PFSK-1 (cell line): Measurements from ENCODE around the gene CRNKL1.

Source experiments
- FOXP2 ChIP-seq: optimal IDR thresholded peaks from 2 replicates; pipeline ENCODE3; 2011; ENCODE audit warnings: borderline replicate concordance, control low read depth, inconsistent platforms; ENCODE audit not compliant: insufficient read depth; ENCODE audit errors: extremely low read length, extremely low read depth
- POLR2AphosphoS5 ChIP-seq: IDR thresholded peaks from 2 replicates; pipeline ENCODE4 v1.6.1; 2012; ENCODE audit warnings: low read depth, mild to moderate bottlenecking, control low read depth, low read length, moderate library complexity
- SIN3A ChIP-seq: IDR thresholded peaks from 2 replicates; pipeline ENCODE4 v1.6.1; 2012; ENCODE audit warnings: mild to moderate bottlenecking, low read length, moderate library complexity, borderline replicate concordance; ENCODE audit not compliant: insufficient read depth
- TAF1 ChIP-seq: IDR thresholded peaks from 2 replicates; pipeline ENCODE4 v1.6.1; 2012; ENCODE audit warnings: low read length, control low read depth, borderline replicate concordance; ENCODE audit not compliant: insufficient read depth
- TF ChIP-seq, protein P1 (sequence below), 2 experiments: IDR thresholded peaks; 2 replicates each; pipeline versions ENCODE4 v1.6.1 to v1.8.0; 2011 to 2012; ENCODE audit warnings: low read depth in 2 of 2, low read length in 2 of 2, control low read depth in 1 of 2, inconsistent platforms in 1 of 2, mild to moderate bottlenecking in 1 of 2, moderate library complexity in 1 of 2; ENCODE audit not compliant: insufficient read depth in 1 of 2

DNA sequence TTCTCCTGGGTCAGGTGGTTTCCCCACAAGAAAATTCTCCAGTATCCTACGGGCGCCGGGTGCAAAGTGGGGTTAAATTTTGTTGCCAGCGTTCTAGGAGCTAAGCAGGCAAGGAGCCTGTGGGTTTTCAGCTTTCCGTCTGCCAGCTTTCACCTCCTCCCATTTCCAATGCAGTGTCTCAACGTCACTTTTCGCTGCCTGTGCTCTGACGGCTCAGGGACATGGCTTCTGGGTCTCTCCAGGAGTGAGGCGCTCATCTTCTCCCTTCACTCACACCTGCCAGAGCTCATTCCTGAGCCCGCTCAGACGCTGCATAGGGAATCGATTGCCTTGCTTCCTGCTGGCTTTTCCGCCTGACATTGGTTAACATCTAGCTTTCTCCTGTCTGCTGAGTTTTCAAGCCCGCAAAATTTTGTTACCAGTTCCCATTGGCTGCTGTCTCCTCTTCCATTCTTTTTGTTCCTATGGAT is 42.4 kb downstream of the CRNKL1 start:
- TF ChIP-seq, protein P1, sequence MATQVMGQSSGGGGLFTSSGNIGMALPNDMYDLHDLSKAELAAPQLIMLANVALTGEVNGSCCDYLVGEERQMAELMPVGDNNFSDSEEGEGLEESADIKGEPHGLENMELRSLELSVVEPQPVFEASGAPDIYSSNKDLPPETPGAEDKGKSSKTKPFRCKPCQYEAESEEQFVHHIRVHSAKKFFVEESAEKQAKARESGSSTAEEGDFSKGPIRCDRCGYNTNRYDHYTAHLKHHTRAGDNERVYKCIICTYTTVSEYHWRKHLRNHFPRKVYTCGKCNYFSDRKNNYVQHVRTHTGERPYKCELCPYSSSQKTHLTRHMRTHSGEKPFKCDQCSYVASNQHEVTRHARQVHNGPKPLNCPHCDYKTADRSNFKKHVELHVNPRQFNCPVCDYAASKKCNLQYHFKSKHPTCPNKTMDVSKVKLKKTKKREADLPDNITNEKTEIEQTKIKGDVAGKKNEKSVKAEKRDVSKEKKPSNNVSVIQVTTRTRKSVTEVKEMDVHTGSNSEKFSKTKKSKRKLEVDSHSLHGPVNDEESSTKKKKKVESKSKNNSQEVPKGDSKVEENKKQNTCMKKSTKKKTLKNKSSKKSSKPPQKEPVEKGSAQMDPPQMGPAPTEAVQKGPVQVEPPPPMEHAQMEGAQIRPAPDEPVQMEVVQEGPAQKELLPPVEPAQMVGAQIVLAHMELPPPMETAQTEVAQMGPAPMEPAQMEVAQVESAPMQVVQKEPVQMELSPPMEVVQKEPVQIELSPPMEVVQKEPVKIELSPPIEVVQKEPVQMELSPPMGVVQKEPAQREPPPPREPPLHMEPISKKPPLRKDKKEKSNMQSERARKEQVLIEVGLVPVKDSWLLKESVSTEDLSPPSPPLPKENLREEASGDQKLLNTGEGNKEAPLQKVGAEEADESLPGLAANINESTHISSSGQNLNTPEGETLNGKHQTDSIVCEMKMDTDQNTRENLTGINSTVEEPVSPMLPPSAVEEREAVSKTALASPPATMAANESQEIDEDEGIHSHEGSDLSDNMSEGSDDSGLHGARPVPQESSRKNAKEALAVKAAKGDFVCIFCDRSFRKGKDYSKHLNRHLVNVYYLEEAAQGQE (IDR thresholded peaks at IDR 0.05; ENCODE audit: insufficient read depth in 1 of 2, low read depth in 2 of 2, low read length in 2 of 2), result no peak
- TF ChIP-seq POLR2AphosphoS5, result no peak
- TF ChIP-seq TAF1, result no peak
- TF ChIP-seq FOXP2, result no peak
- TF ChIP-seq SIN3A, result no peak
